G401.6 (cell line): ENCODE data around the gene LYPD8.

Experiments used
- FAIRE-seq: peaks from 2 replicates; lab custom pipeline; 2012; peaks lifted over from hg19 to GRCh38; lab: Jason Lieb, UNC

LYPD8 gene

DNA sequence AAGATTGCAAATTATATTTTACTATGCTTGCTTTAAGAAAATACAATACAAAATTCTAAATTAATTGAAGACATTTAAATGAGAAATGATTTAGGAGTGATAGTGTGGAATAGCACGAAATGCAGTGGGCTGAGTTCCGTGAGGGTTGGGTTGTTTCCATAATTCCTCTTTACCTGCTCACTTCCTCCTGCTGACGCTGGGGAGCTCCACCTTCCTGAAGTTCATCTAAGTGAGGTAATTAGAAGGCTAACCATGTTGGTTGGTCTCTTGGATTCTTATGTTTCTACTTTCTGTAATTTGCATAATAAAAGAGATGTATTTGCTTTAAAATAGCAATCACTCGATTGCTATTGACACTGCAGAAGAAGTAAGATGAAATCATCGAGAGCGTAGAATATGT, 57.7 kb downstream of the LYPD8 start:
- FAIRE-seq = no peak

DNA sequence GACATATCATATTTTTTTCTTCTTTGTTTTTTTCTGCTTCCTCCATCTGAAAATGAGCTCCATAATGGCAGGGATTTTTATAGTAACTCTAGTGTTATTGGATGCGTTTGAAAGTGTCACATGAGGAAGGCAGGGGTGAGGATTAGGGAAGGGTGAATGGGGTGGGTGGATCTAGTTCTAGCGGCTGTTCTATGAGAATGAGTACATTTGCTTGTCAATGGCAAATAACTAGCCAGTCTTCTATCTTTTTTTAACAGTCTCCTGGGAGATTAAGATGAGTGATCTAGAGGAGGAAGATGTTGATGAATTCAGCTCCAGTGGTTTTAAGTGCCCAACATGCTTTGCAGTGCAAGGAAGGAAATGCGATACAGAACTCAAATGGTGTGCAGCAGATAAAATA, 58.8 kb downstream of the LYPD8 start:
- FAIRE-seq = no peak

DNA sequence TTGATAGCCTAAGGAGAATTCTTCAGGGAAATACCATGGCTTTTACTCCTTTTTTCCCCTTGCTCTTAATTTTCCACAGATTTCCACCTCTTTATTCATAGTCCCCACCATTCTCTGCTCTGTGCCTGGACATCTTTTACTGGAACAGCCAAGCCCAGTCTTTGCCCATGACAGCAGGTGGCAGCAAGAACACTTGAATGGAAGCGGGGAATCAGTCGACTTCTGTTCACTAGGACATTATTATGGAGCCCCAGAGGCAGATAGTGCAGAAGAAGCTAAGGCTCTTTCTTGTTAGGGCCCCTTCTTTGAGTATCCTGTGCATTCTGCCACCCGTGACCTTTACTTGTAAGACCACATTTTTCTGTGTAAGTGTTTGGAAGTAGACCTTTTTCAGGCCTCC, 59.3 kb downstream of the LYPD8 start:
- no peak for FAIRE-seq

DNA sequence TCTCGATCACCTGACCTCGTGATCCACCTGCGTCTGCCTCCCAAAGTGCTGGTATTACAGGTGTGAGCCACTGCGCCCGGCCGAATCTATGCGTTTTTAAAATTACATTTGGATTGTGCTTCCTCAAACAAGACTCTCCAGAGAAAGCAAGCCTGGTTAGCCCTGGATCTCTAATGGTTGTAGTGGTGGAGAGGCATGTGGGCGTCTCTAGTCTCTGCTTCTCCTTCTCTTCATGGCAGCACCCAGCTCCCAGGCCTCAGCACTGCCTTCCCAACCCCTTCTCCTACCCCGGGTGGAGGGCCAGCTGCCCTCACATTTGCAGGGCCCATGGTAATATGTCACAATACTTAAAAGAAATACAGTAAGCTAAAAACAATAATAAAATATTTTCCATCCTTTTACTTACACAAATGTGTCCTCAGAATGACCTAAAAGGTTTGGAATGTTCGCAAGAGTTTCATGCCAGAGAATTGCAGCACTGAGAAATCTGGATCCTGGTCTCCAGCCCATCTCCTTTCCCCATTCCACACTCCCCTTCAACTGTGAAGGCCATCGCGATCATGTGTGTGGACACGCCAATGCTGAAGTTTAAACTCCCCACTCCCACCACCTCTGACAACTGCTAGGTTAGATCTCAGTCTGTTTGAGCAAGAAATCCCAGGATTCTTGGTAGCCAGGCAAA, 60.0 kb downstream of the LYPD8 start:
- no peak for FAIRE-seq

DNA sequence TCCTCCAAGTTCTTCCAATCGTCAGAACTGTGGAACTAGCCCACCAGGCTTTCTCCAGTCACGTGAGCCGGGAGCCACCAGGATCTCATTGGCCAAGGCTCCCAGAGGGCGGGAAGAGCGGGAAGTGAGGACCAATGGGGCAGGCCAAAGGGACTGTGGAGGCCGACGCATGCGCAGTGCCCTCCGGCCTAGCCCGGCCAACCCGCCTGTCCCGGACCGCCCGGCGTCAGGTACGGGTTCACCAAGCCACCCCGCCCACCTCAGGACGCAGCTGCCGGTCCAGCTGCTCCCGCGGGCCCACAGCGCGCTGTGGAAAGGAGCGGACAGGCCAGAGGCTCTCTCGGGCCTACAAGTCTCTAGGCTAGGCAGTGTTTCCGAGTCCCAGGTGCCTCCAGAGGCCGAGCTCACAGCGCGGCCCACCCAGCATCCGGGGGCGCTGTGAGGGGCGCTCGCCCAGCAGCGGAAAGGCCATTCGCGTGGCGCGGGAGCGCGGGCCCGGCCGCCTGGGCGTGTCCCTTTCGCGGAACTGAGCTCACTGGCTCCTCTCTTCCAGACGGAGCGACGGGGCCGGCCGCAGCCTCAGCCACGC, 63.9 kb downstream of the LYPD8 start:
- no peak for FAIRE-seq
